Endodermal cell (in vitro differentiated cells): ENCODE measurements around the gene PCCA. TPM values are rescaled to one million over a fixed set of nuclear protein-coding genes. Genes with fewer than 3 reads are reported as not detected.

Experiments
- DNase-seq: peaks from one replicate; pipeline ENCODE4 v3.0.0-alpha.2; 2017
- H3K27ac ChIP-seq: 2 replicates; pipeline ENCODE4 v1.5.1; 2013; ENCODE audit warnings: mild to moderate bottlenecking, low read depth, low read length, moderate library complexity
- H3K27me3 ChIP-seq: 2 replicates; pipeline ENCODE4 v1.6.1; 2013; ENCODE audit warnings: mild to moderate bottlenecking, low read length, moderate library complexity; ENCODE audit not compliant: insufficient read depth, control insufficient read depth, poor library complexity, severe bottlenecking
- H3K36me3 ChIP-seq: 2 replicates; pipeline ENCODE4 v1.7.0; 2013; ENCODE audit warnings: mild to moderate bottlenecking, low read length, moderate library complexity; ENCODE audit not compliant: control insufficient read depth, insufficient read depth
- H3K4me1 ChIP-seq: one replicate; pipeline ENCODE4 v1.7.0; 2013; ENCODE audit warnings: low read length; ENCODE audit not compliant: control insufficient read depth, insufficient read depth
- H3K4me3 ChIP-seq: 2 replicates; pipeline ENCODE4 v1.5.1; 2013; ENCODE audit warnings: mild to moderate bottlenecking, low read length, moderate library complexity
- H3K9ac ChIP-seq: 2 replicates; pipeline ENCODE4 v1.6.1; 2013; ENCODE audit warnings: mild to moderate bottlenecking, low read length, moderate library complexity; ENCODE audit not compliant: poor library complexity, severe bottlenecking; ENCODE audit errors: extremely low read depth
- H3K9me3 ChIP-seq: 2 replicates; pipeline ENCODE4 v1.6.1; 2013; ENCODE audit warnings: mild to moderate bottlenecking, low read length, moderate library complexity; ENCODE audit not compliant: control insufficient read depth
- H3K27ac Mint-ChIP-seq: 2 replicates; pipeline ENCODE4 v1.8.0; 2020; ENCODE audit warnings: mixed read lengths
- H3K27me3 Mint-ChIP-seq: 2 replicates; pipeline ENCODE4 v1.8.0; 2021; ENCODE audit warnings: mild to moderate bottlenecking, mixed read lengths; ENCODE audit not compliant: insufficient read depth
- H3K36me3 Mint-ChIP-seq: 2 replicates; pipeline ENCODE4 v1.8.0; 2020; ENCODE audit warnings: low read depth, mixed read lengths
- H3K4me1 Mint-ChIP-seq: 2 replicates; pipeline ENCODE4 v1.8.0; 2020; ENCODE audit warnings: mixed read lengths
- H3K4me3 Mint-ChIP-seq: 2 replicates; pipeline ENCODE4 v1.8.0; 2020; ENCODE audit warnings: mild to moderate bottlenecking, moderate library complexity, mixed read lengths
- H3K9me3 Mint-ChIP-seq: 2 replicates; pipeline ENCODE4 v1.8.0; 2020; ENCODE audit warnings: mild to moderate bottlenecking, mixed read lengths
- CTCF ChIP-seq: fragments of 200-600 bp; sonication (generic); conservative IDR thresholded peaks from 2 replicates; pipeline ENCODE4 v1.5.0; 2021; ENCODE audit warnings: antibody characterized with exemption, mild to moderate bottlenecking
- WGBS, 2 experiments: methylation state at CpG; one replicate each; pipeline versions ENCODE4 v1.1.5 to v1.1.7; 2013; ENCODE audit warnings: missing lambda C conversion rate in 2 of 2, mixed read lengths in 1 of 2; ENCODE audit not compliant: insufficient coverage in 1 of 2, insufficient read length in 1 of 2; 5-methylcytosine and 5-hydroxymethylcytosine counted together
- total RNA-seq, 2 donors: library from RNA; stranded (reverse); fragmentation: NEBNext Ultra II Directional in 1 of 2; extraction: Animal tissue kit (Norgen Biotek cat#: 25700) in 1 of 2; gene quantifications; 2 replicates in 1 of 2; 3 replicates in 1 of 2; pipeline ENCODE4 v1.2.1, GENCODE V29; 2021

Gene PCCA
- total RNA-seq, 2 donors from 2014 or later = 60.2 to 67.2 TPM

- H3K4me1 ChIP-seq = no peaks in the 10 kb centered on the region
Observed at GRCh38 chr13:100451923-100452322, 363.0 kb downstream of the PCCA start.

GRCh38 chr13:100454876-100455275 is 366.0 kb downstream of the PCCA start:
- WGBS, 2 experiments = 60 to 96% methylated on average over 1 of the region's 1 CpG
- no peak for DNase-seq
- Histone ChIP-seq H3K36me3 (peaks cover 27% of the 10 kb centered on the region), H3K27me3 (no peaks in the 10 kb centered on the region), H3K4me1 (no peaks in the 10 kb centered on the region), H3K9ac (no peak overlapping the region), H3K9me3 (peaks cover 12% of the 10 kb centered on the region), H3K27ac (no peak overlapping the region), H3K4me3 (no peak overlapping the region)
- Mint-ChIP-seq H3K36me3 (peaks cover 31% of the 10 kb centered on the region), H3K4me3 (no peak overlapping the region), H3K9me3 (peaks cover 3% of the 10 kb centered on the region), H3K4me1 (no peaks in the 10 kb centered on the region), H3K27me3 (no peaks in the 10 kb centered on the region), H3K27ac (no peak overlapping the region)
- no peak for TF ChIP-seq CTCF

More at GRCh38 chr13:100451923-100452322, 363.0 kb downstream of the PCCA start:
- TF ChIP-seq CTCF = no peak
- no peak overlapping the region for H3K4me3 Mint-ChIP-seq
- no peak overlapping the region for H3K4me3 ChIP-seq
- H3K27ac ChIP-seq = no peak overlapping the region
- no peaks in the 10 kb centered on the region for H3K9me3 Mint-ChIP-seq
- WGBS, 2 experiments = 83 to 100% methylated on average over 1 to 2 of the region's 2 CpGs
- no peaks in the 10 kb centered on the region for H3K27me3 Mint-ChIP-seq
- H3K36me3 Mint-ChIP-seq = peaks cover 41% of the 10 kb centered on the region
- no peaks in the 10 kb centered on the region for H3K9me3 ChIP-seq
- no peaks in the 10 kb centered on the region for H3K4me1 Mint-ChIP-seq
- peaks cover 22% of the 10 kb centered on the region for H3K36me3 ChIP-seq
- no peak overlapping the region for H3K27ac Mint-ChIP-seq
- DNase-seq = no peak
- no peaks in the 10 kb centered on the region for H3K27me3 ChIP-seq
- H3K9ac ChIP-seq = no peak overlapping the region

- H3K36me3 Mint-ChIP-seq = peaks cover 23% of the 10 kb centered on the region
- no peak for TF ChIP-seq CTCF
- H3K4me3 Mint-ChIP-seq = no peak overlapping the region
- 96 to 100% methylated on average over 3 to 4 of the region's 4 CpGs for WGBS, 2 experiments
- Histone ChIP-seq H3K4me1 (peaks cover 13% of the 10 kb centered on the region), H3K4me3 (no peak overlapping the region), H3K36me3 (peaks cover 23% of the 10 kb centered on the region), H3K9ac (no peak overlapping the region), H3K27ac (no peak overlapping the region), H3K9me3 (peaks cover 12% of the 10 kb centered on the region), H3K27me3 (no peaks in the 10 kb centered on the region)
- H3K4me1 Mint-ChIP-seq = peaks cover 21% of the 10 kb centered on the region
- H3K9me3 Mint-ChIP-seq = peaks cover 5% of the 10 kb centered on the region
- H3K27me3 Mint-ChIP-seq = no peaks in the 10 kb centered on the region
- no peak for DNase-seq
- no peak overlapping the region for H3K27ac Mint-ChIP-seq
Observed at GRCh38 chr13:100458673-100459072, 369.8 kb downstream of the PCCA start.
